Prostate gland (tissue), 2 donors: Measurements from ENCODE around the gene EIF6. TPM values are rescaled to one million over a fixed set of nuclear protein-coding genes. Genes with fewer than 3 reads are reported as not detected.

Experiments
- DNase-seq: peaks from one replicate; pipeline ENCODE4 v3.0.0-alpha.2; 2019; ENCODE audit warnings: low spot score
- H3K27ac ChIP-seq, 2 donors: fragments of 200-600 bp; sonication (generic); 2 replicates each; pipeline ENCODE4 v1.5.1; 2017 to 2019
- H3K27me3 ChIP-seq: fragments of 200-600 bp; sonication (generic); replicated peaks from 2 replicates; pipeline ENCODE4 v1.5.1; 2019; ENCODE audit not compliant: insufficient read depth
- H3K36me3 ChIP-seq, 2 donors: fragments of 200-600 bp; sonication (generic); 1 replicate in 1 of 2; 2 replicates in 1 of 2; pipeline versions ENCODE4 v1.5.1 to v1.8.1; 2017 to 2019
- H3K4me1 ChIP-seq: fragments of 200-600 bp; sonication (generic); replicated peaks from 2 replicates; pipeline ENCODE4 v1.5.1; 2019
- H3K4me3 ChIP-seq, 2 donors: fragments of 200-600 bp; sonication (generic); 2 replicates each; pipeline ENCODE4 v1.5.1; 2017 to 2019
- H3K9me3 ChIP-seq: fragments of 200-600 bp; sonication (generic); 2 replicates; pipeline ENCODE4 v1.5.1; 2017
- POLR2A ChIP-seq: fragments of 450-650 bp; IDR thresholded peaks from one replicate; pipeline ENCODE4 v1.6.1; 2016; ENCODE audit warnings: antibody characterized with exemption, mild to moderate bottlenecking
- POLR2AphosphoS5 ChIP-seq: sonication (generic); formaldehyde crosslinking; IDR thresholded peaks from one replicate; pipeline ENCODE4 v1.6.1; 2017; ENCODE audit warnings: antibody characterized with exemption
- WGBS: methylation state at CpG from one replicate; pipeline ENCODE4 v1.1.5; 2018; 5-methylcytosine and 5-hydroxymethylcytosine counted together
- intact Hi-C: fragments of 100-400 bp; cut with DNase I; formaldehyde crosslinking; loops from one replicate; pipeline ENCODE4 v1.14.2; 2022
- total RNA-seq, 2 donors: library from RNA; depleted of rRNA; stranded (reverse); fragments of >200 nt; gene quantifications; one replicate each; pipeline ENCODE4 v1.1.0, GENCODE V29; 2016
- TF ChIP-seq, protein P1 (sequence below), 4 experiments: fragments of 200-600 bp in 2 of 4; fragments of 450-650 bp in 2 of 4; sonication (generic) in 2 of 4; IDR thresholded peaks; 1 replicate in 3 of 4; 2 replicates in 1 of 4; pipeline ENCODE4 v1.5.1; 2016 to 2019; ENCODE audit warnings: antibody characterized with exemption in 4 of 4, mild to moderate bottlenecking in 2 of 4, moderate library complexity in 2 of 4

The EIF6 gene
- total RNA-seq, 2 donors from 2014 or later, result 78.2 to 93.9 TPM

DNA sequence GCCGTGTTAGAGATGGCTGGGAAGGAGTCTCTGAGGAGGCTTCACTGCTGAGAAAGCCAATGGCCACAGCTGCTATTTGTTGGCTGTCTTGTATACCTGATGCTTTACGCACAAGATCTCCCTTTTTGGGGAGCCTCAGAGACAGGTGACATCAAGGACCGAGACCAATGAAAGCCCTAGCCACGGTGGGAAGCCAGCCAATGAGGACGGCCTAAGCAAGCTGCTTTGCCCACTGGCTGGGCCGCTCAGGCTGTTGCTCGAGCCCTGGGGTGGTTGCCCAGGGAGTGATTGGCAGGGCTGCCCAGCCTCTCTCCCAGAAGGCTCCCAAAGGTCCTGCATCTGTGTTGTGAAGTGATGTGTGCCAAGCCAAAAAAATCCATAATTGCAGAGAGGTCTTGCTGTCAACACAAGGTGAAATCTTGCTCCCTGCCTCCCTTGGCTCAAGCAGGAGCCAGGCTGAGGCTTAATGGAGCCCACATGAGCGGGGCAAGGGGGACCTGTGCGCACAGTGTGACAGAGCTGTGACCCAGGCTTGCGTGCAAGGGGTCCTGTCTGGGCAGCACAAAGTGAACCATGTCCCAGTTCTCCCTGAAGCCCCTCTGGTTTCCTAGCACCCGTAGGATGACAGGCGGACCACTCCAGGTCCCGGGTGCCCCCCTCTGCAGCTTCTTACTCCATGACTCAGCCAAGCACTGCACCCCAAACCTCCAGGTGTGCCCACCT lies 11.0 kb downstream of the EIF6 start:
- Histone ChIP-seq H3K36me3 (no peaks in the 10 kb centered on the region), H3K27ac (no peak overlapping the region), H3K4me1 (peaks cover 17% of the 10 kb centered on the region), H3K27me3 (no peaks in the 10 kb centered on the region), H3K4me3 (no peak overlapping the region), H3K9me3 (no peaks in the 10 kb centered on the region)
- DNase-seq, result no peak
- WGBS, result 54% methylated on average over 13 of the region's 13 CpGs
- TF ChIP-seq, protein P1, sequence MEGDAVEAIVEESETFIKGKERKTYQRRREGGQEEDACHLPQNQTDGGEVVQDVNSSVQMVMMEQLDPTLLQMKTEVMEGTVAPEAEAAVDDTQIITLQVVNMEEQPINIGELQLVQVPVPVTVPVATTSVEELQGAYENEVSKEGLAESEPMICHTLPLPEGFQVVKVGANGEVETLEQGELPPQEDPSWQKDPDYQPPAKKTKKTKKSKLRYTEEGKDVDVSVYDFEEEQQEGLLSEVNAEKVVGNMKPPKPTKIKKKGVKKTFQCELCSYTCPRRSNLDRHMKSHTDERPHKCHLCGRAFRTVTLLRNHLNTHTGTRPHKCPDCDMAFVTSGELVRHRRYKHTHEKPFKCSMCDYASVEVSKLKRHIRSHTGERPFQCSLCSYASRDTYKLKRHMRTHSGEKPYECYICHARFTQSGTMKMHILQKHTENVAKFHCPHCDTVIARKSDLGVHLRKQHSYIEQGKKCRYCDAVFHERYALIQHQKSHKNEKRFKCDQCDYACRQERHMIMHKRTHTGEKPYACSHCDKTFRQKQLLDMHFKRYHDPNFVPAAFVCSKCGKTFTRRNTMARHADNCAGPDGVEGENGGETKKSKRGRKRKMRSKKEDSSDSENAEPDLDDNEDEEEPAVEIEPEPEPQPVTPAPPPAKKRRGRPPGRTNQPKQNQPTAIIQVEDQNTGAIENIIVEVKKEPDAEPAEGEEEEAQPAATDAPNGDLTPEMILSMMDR (IDR thresholded peaks at IDR 0.05), result no peak
- TF ChIP-seq POLR2AphosphoS5 (no peak), POLR2A (no peak)
- intact Hi-C loops, result no loop called here

DNA sequence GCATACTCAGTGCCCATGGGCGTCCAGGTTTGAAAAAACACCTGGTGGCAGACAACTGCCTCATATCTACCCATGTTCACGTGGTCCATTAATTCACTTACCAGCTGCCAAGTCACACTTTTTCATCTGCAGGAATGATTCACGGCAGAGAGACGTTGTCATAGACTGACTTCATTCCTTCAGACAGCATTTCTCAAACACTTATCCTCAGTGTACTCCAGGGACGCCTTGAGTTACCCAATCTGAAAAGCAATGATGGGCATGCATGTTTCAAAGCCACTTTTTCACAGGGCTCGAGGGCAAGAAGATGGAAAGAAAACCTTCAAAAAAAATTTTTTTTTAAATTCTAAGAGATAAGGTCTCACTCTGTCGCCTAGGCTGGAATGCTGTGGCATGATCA lies 12.7 kb downstream of the EIF6 start:
- no peaks in the 10 kb centered on the region for H3K27me3 ChIP-seq
- H3K36me3 ChIP-seq, result no peaks in the 10 kb centered on the region
- no peaks in the 10 kb centered on the region for H3K9me3 ChIP-seq
- H3K4me3 ChIP-seq, result no peak overlapping the region
- WGBS, result 76% methylated on average over 7 of the region's 7 CpGs
- H3K27ac ChIP-seq, result no peak overlapping the region
- DNase-seq, result no peak
- intact Hi-C loops, result no loop called here
- TF ChIP-seq, protein P1 (IDR thresholded peaks at IDR 0.05), result no peak
- TF ChIP-seq POLR2A (no peak), POLR2AphosphoS5 (no peak)
- H3K4me1 ChIP-seq, result peaks cover 9% of the 10 kb centered on the region

DNA sequence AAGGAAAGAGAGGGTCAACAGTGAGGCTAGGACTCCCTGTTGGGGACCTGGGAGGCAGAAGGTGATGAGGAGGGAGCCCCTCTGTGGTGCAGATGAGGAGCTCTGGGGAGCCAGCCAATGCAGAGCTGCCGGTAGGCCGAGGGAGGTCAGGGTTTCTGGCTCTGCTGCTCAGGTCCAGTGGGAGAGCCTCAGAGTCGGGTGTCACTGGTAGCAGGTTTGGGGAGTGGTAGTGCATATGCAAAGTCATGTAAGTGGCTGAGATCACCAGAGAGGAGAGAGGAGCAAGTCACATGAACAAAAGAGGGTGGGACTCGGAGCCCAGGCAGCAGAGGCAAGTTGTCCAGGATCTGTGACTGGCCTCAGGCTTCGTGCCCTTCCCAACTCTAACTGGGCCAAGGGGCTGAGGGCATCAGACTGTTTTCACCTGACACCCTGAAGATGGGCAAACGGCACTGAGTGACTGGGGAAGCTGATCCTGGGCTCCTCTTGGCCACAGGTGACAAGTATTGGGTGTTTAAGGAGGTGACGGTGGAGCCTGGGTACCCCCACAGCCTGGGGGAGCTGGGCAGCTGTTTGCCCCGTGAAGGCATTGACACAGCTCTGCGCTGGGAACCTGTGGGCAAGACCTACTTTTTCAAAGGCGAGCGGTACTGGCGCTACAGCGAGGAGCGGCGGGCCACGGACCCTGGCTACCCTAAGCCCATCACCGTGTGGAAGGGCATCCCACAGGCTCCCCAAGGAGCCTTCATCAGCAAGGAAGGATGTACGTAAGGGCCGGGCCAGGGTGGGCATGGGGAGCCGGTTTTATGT lies 13.3 kb downstream of the EIF6 start:
- WGBS, result 87% methylated on average over 20 of the region's 20 CpGs
- intact Hi-C loops, result no loop called here
- peaks cover 3% of the 10 kb centered on the region for H3K4me1 ChIP-seq
- no peaks in the 10 kb centered on the region for H3K9me3 ChIP-seq
- H3K4me3 ChIP-seq, result no peak overlapping the region
- no peak for DNase-seq
- TF ChIP-seq POLR2AphosphoS5, result no peak
- TF ChIP-seq POLR2A, result no peak
- TF ChIP-seq, protein P1 (IDR thresholded peaks at IDR 0.05), result no peak
- H3K27ac ChIP-seq, result no peak overlapping the region
- H3K27me3 ChIP-seq, result no peaks in the 10 kb centered on the region
- H3K36me3 ChIP-seq, result no peaks in the 10 kb centered on the region

DNA sequence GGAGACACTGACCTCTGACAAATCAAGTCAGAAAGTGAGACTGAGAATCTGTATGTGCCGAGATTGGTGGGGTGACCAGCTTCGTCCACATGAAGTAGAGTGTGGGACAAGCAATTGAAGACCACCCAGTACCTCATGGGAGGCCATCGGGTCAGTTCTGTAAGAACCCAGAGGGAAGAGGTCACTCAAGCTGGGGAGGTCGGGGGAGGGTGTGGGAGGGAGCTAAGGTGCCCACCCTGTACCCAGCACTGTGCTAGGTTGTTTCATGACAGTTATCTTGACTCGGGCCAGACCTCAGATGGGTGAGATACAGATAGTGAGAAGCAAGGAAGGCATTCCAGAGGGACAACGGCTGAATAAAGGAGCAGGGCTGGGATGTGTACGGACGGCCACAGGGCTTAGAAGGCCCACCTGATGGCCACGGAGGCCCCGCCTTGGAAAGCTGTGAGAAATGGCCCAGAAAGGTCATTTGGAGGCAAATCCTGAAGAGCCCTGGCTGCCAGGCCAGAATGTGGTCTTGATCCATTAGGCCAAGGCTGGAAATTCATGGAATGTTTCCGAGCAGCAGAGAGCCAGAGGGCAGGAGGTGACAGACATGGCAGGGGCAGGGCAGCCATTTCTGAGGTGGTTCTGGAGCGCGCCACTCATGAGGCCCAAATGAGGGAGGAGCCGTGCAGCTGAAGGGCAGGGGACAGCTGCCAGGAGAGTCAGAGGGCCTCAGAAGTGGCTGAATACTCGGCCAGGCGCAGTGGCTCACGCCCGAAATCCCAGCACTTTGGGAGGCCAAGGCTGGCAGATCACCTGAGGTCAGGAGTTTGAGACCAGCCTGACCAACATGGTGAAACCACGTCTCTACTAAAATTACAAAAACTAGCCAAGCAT lies 14.3 kb downstream of the EIF6 start:
- Histone ChIP-seq H3K36me3 (no peaks in the 10 kb centered on the region), H3K27ac (no peak overlapping the region)
- 90% methylated on average over 19 of the region's 19 CpGs for WGBS

More for the DNA sequence above, 14.3 kb downstream of the EIF6 start:
- H3K4me1 ChIP-seq, result no peaks in the 10 kb centered on the region
- no peak overlapping the region for H3K4me3 ChIP-seq
- no peaks in the 10 kb centered on the region for H3K9me3 ChIP-seq
- intact Hi-C loops, result no loop called here
- no peak for DNase-seq
- TF ChIP-seq POLR2A, result no peak
- TF ChIP-seq POLR2AphosphoS5, result no peak
- TF ChIP-seq, protein P1 (IDR thresholded peaks at IDR 0.05), result no peak
- no peaks in the 10 kb centered on the region for H3K27me3 ChIP-seq
